HCT116 (cell line): Measurements from ENCODE around the gene PLA1A. TPM values are rescaled to one million over a fixed set of nuclear protein-coding genes. Genes with fewer than 3 reads are reported as not detected.
"Not testable (repeated sequence)": the region's sequence is repeated elsewhere in the genome, so short reads cannot be mapped to it uniquely, and the experiment has no call there.

Source experiments
- ATAC-seq: fragments of 200-7000 bp; cut with Tn5 transposase; 2 replicates; pipeline ENCODE4 v1.9.1; 2020; ENCODE audit warnings: mild to moderate bottlenecking, moderate library complexity
- BruUV-seq: library from RNA; stranded (reverse); fragments of 400-500 nt; replicated peaks from 2 replicates; lab custom pipeline; 2021; lab: Mats Ljungman, UMichigan
- CTCF ChIA-PET: fragments of 300-600 bp; sonication (Branson Sonifier 250); formaldehyde crosslinking; loops from one replicate; lab custom pipeline; 2021; ENCODE audit warnings: antibody characterized with exemption; lab: Charles Lee
- POLR2A ChIA-PET: fragments of 300-600, 350-600 bp; sonication (Branson Sonifier 250); formaldehyde crosslinking; loops from one replicate; lab custom pipeline; 2021; ENCODE audit warnings: antibody characterized with exemption; lab: Charles Lee
- RAD21 ChIA-PET, 2 experiments: fragments of 300-600 bp; sonication (Branson Sonifier 250); formaldehyde crosslinking; loops; one replicate each; lab custom pipeline; 2023; ENCODE audit warnings: low total read pairs in 2 of 2; ENCODE audit not compliant: uncharacterized antibody in 2 of 2, unreplicated experiment in 2 of 2, low non-redundant PET in 1 of 2; lab: Charles Lee
- DNase-seq: peaks from one replicate; pipeline ENCODE4 v3.0.0-alpha.2; 2010; ENCODE audit warnings: low read depth, low spot score
- H2AFZ ChIP-seq: fragments of 200-600 bp; shearing (Covaris generic), sonication (generic); 2 replicates; pipeline ENCODE4 v1.6.1; 2017; ENCODE audit warnings: low read depth, mixed run types, mixed read lengths, antibody characterized with exemption, low read length; ENCODE audit not compliant: poor library complexity, severe bottlenecking
- H3K27ac ChIP-seq: 2 replicates; pipeline ENCODE4 v1.5.1; 2012; ENCODE audit warnings: low read depth, low read length
- H3K27me3 ChIP-seq: fragments of 200-600 bp; sonication (generic); 2 replicates; pipeline ENCODE4 v1.6.1; 2016; ENCODE audit warnings: mixed run types, low read length, mixed read lengths; ENCODE audit not compliant: insufficient read depth
- H3K36me3 ChIP-seq, 2 experiments: fragments of 200-500 bp in 1 of 2; fragments of 200-600 bp in 1 of 2; sonication (Bioruptor generic) in 1 of 2; sonication (generic) in 1 of 2; 2 replicates each; pipeline versions ENCODE4 v1.5.1 to v1.6.1; 2014 to 2016; ENCODE audit warnings: low read length in 2 of 2, inconsistent platforms in 1 of 2, mixed read lengths in 1 of 2, mixed run types in 1 of 2; ENCODE audit not compliant: insufficient read depth in 2 of 2, control insufficient read depth in 1 of 2
- H3K4me1 ChIP-seq, 2 experiments: fragments of 200-600 bp in 1 of 2; sonication (generic) in 1 of 2; 2 replicates each; pipeline versions ENCODE4 v1.5.1 to v1.6.1; 2012 to 2017; ENCODE audit warnings: low read length in 2 of 2, inconsistent platforms in 1 of 2, mild to moderate bottlenecking in 1 of 2, mixed read lengths in 1 of 2, mixed run types in 1 of 2, moderate library complexity in 1 of 2; ENCODE audit not compliant: insufficient read depth in 2 of 2, control insufficient read depth in 1 of 2
- H3K4me2 ChIP-seq: fragments of 200-600 bp; sonication (generic); 2 replicates; pipeline ENCODE4 v1.6.1; 2017; ENCODE audit warnings: mixed run types, low read length, mixed read lengths
- H3K4me3 ChIP-seq, 2 experiments: fragments of 200-600 bp in 1 of 2; sonication (generic) in 1 of 2; replicated peaks in 1 of 2; 2 replicates each; pipeline ENCODE4 v1.5.1; 2011 to 2016; ENCODE audit warnings: low read length in 2 of 2, control low read depth in 1 of 2, low read depth in 1 of 2, mild to moderate bottlenecking in 1 of 2, mixed read lengths in 1 of 2, mixed run types in 1 of 2
- H3K79me2 ChIP-seq: fragments of 200-600 bp; sonication (generic); 2 replicates; pipeline ENCODE4 v1.6.1; 2017; ENCODE audit warnings: mild to moderate bottlenecking, mixed run types, low read length, moderate library complexity, mixed read lengths; ENCODE audit not compliant: insufficient read depth
- H3K9ac ChIP-seq: fragments of 200-600 bp; sonication (generic); 2 replicates; pipeline ENCODE4 v1.6.1; 2016; ENCODE audit warnings: low read length, mixed read lengths
- H3K9me2 ChIP-seq: fragments of 200-600 bp; sonication (generic), shearing (Covaris generic); 2 replicates; pipeline ENCODE4 v1.6.1; 2017; ENCODE audit warnings: mixed run types, mild to moderate bottlenecking, moderate library complexity; ENCODE audit not compliant: insufficient read depth
- H3K9me3 ChIP-seq, 2 experiments: fragments of 200-500 bp in 1 of 2; fragments of 200-600 bp in 1 of 2; sonication (Bioruptor generic) in 1 of 2; sonication (generic) in 1 of 2; 2 replicates each; pipeline ENCODE4 v1.6.1; 2014 to 2017; ENCODE audit warnings: low read length in 2 of 2, mixed read lengths in 2 of 2, inconsistent platforms in 1 of 2, low read depth in 1 of 2, mild to moderate bottlenecking in 1 of 2, mixed run types in 1 of 2, moderate library complexity in 1 of 2; ENCODE audit not compliant: control insufficient read depth in 1 of 2, insufficient read depth in 1 of 2
- H4K20me1 ChIP-seq: fragments of 200-600 bp; sonication (generic), shearing (Covaris generic); 2 replicates; pipeline ENCODE4 v1.6.1; 2017; ENCODE audit warnings: mixed run types, mild to moderate bottlenecking, moderate library complexity; ENCODE audit not compliant: insufficient read depth
- CBX3 ChIP-seq: IDR thresholded peaks from 2 replicates; pipeline ENCODE4 v1.6.1; 2012; ENCODE audit warnings: low read depth
- CEBPB ChIP-seq: IDR thresholded peaks from 2 replicates; pipeline ENCODE4 v1.6.1; 2012; ENCODE audit warnings: low read depth
- EGR1 ChIP-seq: IDR thresholded peaks from 2 replicates; pipeline ENCODE4 v1.6.1; 2012; ENCODE audit warnings: low read depth
- ELF1 ChIP-seq: IDR thresholded peaks from 2 replicates; pipeline ENCODE4 v1.6.1; 2012; ENCODE audit warnings: low read depth, borderline replicate concordance
- EZH2phosphoT487 ChIP-seq: fragments of 200-600 bp; IDR thresholded peaks from 2 replicates; pipeline ENCODE4 v1.6.1; 2018; ENCODE audit warnings: antibody characterized with exemption, borderline replicate concordance
- FOSL1 ChIP-seq: IDR thresholded peaks from 2 replicates; pipeline ENCODE4 v1.6.1; 2012; ENCODE audit warnings: low read depth
- JUND ChIP-seq: IDR thresholded peaks from 2 replicates; pipeline ENCODE4 v1.6.1; 2012
- POLR2A ChIP-seq: IDR thresholded peaks from 2 replicates; pipeline ENCODE4 v1.7.0; 2011; ENCODE audit warnings: borderline replicate concordance; ENCODE audit not compliant: insufficient read depth, insufficient read length; ENCODE audit errors: extremely low read depth
- POLR2AphosphoS5 ChIP-seq: IDR thresholded peaks from 2 replicates; pipeline ENCODE4 v1.6.1; 2011; ENCODE audit warnings: mild to moderate bottlenecking, low read depth, low read length, moderate library complexity
- SP1 ChIP-seq: IDR thresholded peaks from 2 replicates; pipeline ENCODE4 v1.6.1; 2012; ENCODE audit warnings: low read depth
- YY1 ChIP-seq: IDR thresholded peaks from 2 replicates; pipeline ENCODE4 v1.6.1; 2011; ENCODE audit warnings: low read length, low read depth, moderate library complexity, mild to moderate bottlenecking; ENCODE audit not compliant: insufficient replicate concordance; ENCODE audit errors: extremely low read depth
- ZFX ChIP-seq: fragments of 450-650 bp; IDR thresholded peaks from 2 replicates; pipeline ENCODE4 v1.6.1; 2017
- intact Hi-C: fragments of 100-400 bp; cut with micrococcal nuclease; formaldehyde crosslinking; loops from 2 replicates; pipeline ENCODE4 v1.10.0; 2022
- total RNA-seq: library from RNA; stranded (reverse); gene quantifications from one replicate; pipeline ENCODE4 v1.2.1, GENCODE V29; 2021; ENCODE audit not compliant: unreplicated experiment
- TF ChIP-seq, protein P1 (sequence below): IDR thresholded peaks from 2 replicates; pipeline ENCODE4 v1.6.1; 2012

PLA1A gene
- total RNA-seq, 1 experiment from 2014 or later: not detected

DNA sequence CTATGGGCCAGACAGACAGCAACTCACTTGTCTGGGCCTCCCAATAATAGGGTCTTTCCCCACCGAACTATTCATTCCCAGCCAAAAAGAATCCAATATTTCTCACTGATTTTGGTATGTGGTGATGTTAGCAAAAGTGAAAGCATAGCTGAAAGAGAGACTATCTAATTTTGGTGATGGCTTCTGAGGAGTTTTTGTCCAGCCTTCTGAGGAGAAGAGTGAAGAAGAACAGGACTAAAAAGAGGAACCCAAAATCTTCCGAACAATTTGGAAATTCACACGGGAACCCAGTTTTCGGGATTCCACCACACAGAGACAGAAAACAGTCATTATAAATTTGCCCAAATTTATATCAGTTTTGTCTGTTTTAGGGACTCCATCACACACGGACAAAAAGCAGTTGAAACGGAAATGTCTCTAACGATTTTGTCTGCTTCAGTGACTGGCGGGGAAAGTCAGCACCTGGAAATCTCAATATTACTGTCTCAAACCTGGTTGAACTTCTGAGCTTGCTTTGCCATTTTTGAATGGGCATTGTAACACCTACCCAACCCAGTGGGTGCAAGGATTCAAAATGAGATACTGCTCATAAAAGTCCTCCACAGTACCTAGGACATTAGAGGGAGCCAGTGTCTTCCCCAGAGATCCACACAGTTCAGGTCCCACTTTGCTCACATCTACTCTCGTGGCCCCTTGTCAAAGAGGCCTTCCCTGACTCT, 47.3 kb upstream of the PLA1A start:
- Histone ChIP-seq H3K9me3 (no peaks in the 10 kb centered on the region), H3K27ac (no peak overlapping the region), H3K79me2 (no peaks in the 10 kb centered on the region), H4K20me1 (no peaks in the 10 kb centered on the region), H3K4me1 (no peaks in the 10 kb centered on the region), H3K9ac (no peak overlapping the region), H3K4me3 (no peak overlapping the region), H3K9me2 (no peaks in the 10 kb centered on the region), H3K36me3 (no peaks in the 10 kb centered on the region), H3K27me3 (no peaks in the 10 kb centered on the region), H2AFZ (no peak overlapping the region), H3K4me2 (no peak overlapping the region)
- ChIA-PET POLR2A (no interaction called here), CTCF (no interaction called here), RAD21 (no interaction called here)
- TF ChIP-seq FOSL1 (no peak), EGR1 (no peak), CBX3 (no peak), ELF1 (no peak), POLR2A (no peak), SP1 (no peak), YY1 (no peak), ZFX (no peak), EZH2phosphoT487 (no peak), JUND (no peak), CEBPB (no peak), POLR2AphosphoS5 (no peak)
- TF ChIP-seq, protein P1, sequence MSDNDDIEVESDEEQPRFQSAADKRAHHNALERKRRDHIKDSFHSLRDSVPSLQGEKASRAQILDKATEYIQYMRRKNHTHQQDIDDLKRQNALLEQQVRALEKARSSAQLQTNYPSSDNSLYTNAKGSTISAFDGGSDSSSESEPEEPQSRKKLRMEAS: no peak
- no TSS peak for BruUV-seq
- intact Hi-C loops: no loop called here
- ATAC-seq (no peak), DNase-seq (no peak)

DNA sequence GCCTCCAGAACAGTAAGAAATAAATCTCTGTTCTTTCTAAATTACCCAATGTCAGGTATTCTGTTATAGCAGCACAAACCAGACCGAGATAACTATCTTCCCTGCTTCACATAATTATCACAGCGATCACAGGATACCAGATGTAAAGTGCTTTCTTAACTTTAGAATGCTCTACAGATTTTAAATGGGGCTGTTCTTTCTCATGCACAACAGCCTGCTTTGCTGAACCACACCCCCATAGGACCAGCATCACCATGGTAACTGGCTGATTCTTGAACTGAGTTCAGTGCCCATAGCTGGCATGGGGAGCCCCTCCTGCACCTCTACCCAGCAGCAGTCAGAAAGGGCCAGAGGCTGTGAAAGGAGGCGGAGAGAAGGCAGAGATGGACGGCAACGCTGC, 46.1 kb upstream of the PLA1A start:
- H3K9me3 ChIP-seq: no peaks in the 10 kb centered on the region
- TF ChIP-seq CEBPB: no peak
- TF ChIP-seq, protein P1: no peak
- no peaks in the 10 kb centered on the region for H3K27me3 ChIP-seq
- intact Hi-C loops: no loop called here
- no peaks in the 10 kb centered on the region for H3K79me2 ChIP-seq
- H3K9me2 ChIP-seq: no peaks in the 10 kb centered on the region
- no peaks in the 10 kb centered on the region for H4K20me1 ChIP-seq
- no TSS peak for BruUV-seq
- no peak overlapping the region for H3K27ac ChIP-seq
- ChIA-PET RAD21 (no interaction called here), POLR2A (no interaction called here), CTCF (no interaction called here)
- H3K4me2 ChIP-seq: no peak overlapping the region
- H3K36me3 ChIP-seq: no peaks in the 10 kb centered on the region
- H3K4me1 ChIP-seq: no peaks in the 10 kb centered on the region
- H3K9ac ChIP-seq: no peak overlapping the region
- H3K4me3 ChIP-seq: no peak overlapping the region
- no peak for ATAC-seq
- DNase-seq: no peak
- no peak overlapping the region for H2AFZ ChIP-seq

DNA sequence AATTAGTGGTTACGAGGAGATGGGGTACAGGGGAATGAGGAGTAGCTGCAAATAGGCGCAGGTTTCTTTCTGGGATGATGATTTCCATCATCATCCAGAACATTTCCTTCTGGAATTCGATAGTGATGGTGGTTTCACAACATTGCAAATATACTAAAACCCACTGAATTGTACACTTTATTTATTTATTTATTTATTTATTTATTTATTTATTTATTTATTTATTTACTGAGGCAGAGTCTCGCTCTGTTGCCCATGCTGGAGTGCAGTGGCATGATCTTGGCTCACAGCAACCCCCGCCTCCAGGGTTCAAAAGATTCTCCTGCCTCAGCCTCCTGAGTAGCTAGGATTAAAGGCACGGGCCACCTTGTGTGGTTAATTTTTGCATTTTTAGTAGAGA, 44.8 kb upstream of the PLA1A start:
- DNase-seq, H3K36me3 ChIP-seq, H3K4me2 ChIP-seq, H3K4me1 ChIP-seq, H3K27me3 ChIP-seq, H3K27ac ChIP-seq, H3K9me2 ChIP-seq, H3K79me2 ChIP-seq, BruUV-seq, CTCF ChIA-PET, ATAC-seq, RAD21 ChIA-PET, H3K9me3 ChIP-seq, H4K20me1 ChIP-seq, H3K4me3 ChIP-seq, H3K9ac ChIP-seq, H2AFZ ChIP-seq, POLR2A ChIA-PET, intact Hi-C loops: not testable (repeated sequence)
